Esophagus muscularis mucosa (tissue), 4 donors: Measurements from ENCODE around the gene ZBTB46. TPM values are rescaled to one million over a fixed set of nuclear protein-coding genes. Genes with fewer than 3 reads are reported as not detected.

Source experiments
- DNase-seq: peaks from one replicate; pipeline ENCODE4 v3.0.0-alpha.2; 2017; ENCODE audit errors: extremely low spot score
- H3K27ac ChIP-seq, 4 donors: fragments of 200-600 bp; sonication (generic); replicated peaks in 1 of 4; 1 replicate in 3 of 4; 2 replicates in 1 of 4; pipeline ENCODE4 v1.5.1; 2016 to 2019; ENCODE audit warnings: mild to moderate bottlenecking in 1 of 4
- H3K27me3 ChIP-seq, 4 donors: fragments of 200-600 bp; sonication (generic); one replicate each; pipeline versions ENCODE4 v1.5.1 to v1.6.0; 2016 to 2019
- H3K36me3 ChIP-seq, 4 donors: fragments of 200-600 bp; sonication (generic); one replicate each; pipeline ENCODE4 v1.5.1; 2016 to 2019
- H3K4me1 ChIP-seq, 4 donors: fragments of 200-600 bp; sonication (generic); one replicate each; pipeline ENCODE4 v1.5.1; 2016 to 2019
- H3K4me3 ChIP-seq, 4 donors: fragments of 200-600 bp; sonication (generic); 1 replicate in 2 of 4; 2 replicates in 2 of 4; pipeline ENCODE4 v1.5.1; 2016 to 2019; ENCODE audit warnings: mild to moderate bottlenecking in 4 of 4, moderate library complexity in 1 of 4
- H3K9me3 ChIP-seq, 4 donors: fragments of 200-600 bp; sonication (generic); 1 replicate in 3 of 4; 2 replicates in 1 of 4; pipeline ENCODE4 v1.5.1; 2016 to 2019
- EP300 ChIP-seq: sonication (generic); formaldehyde crosslinking; IDR thresholded peaks from one replicate; pipeline ENCODE4 v1.6.1; 2017; ENCODE audit warnings: antibody characterized with exemption
- POLR2A ChIP-seq: fragments of 450-650 bp; IDR thresholded peaks from one replicate; pipeline ENCODE4 v1.6.1; 2017; ENCODE audit warnings: antibody characterized with exemption, moderate library complexity, mild to moderate bottlenecking, low read depth
- POLR2AphosphoS5 ChIP-seq, 2 donors: sonication (generic); formaldehyde crosslinking; IDR thresholded peaks; one replicate each; pipeline ENCODE4 v1.6.1; 2017; ENCODE audit warnings: antibody characterized with exemption in 2 of 2
- WGBS: methylation state at CpG from one replicate; pipeline ENCODE4 v1.1.5; 2018; 5-methylcytosine and 5-hydroxymethylcytosine counted together
- intact Hi-C: fragments of 100-400 bp; cut with DNase I; formaldehyde crosslinking; loops from one replicate; pipeline ENCODE4 v1.15.1; 2023
- total RNA-seq, 4 donors: library from RNA; depleted of rRNA; stranded (reverse); fragments of >200 nt; gene quantifications; one replicate each; pipeline versions ENCODE4 v1.1.0 to v1.2.1, GENCODE V29; 2016
- TF ChIP-seq, protein P1 (sequence below), 3 experiments: fragments of 200-600 bp in 2 of 3; fragments of 450-650 bp in 1 of 3; sonication (generic) in 2 of 3; IDR thresholded peaks; one replicate each; pipeline ENCODE4 v1.5.1; 2017 to 2019; ENCODE audit warnings: antibody characterized with exemption in 3 of 3, mild to moderate bottlenecking in 2 of 3, moderate library complexity in 1 of 3

The ZBTB46 gene
- total RNA-seq, 4 donors from 2014 or later: 9.6 to 22.8 (median 13.8) TPM

- Histone ChIP-seq H3K4me3 (no peak overlapping the region), H3K4me1 (no peaks in the 10 kb centered on the region), H3K9me3 (no peaks in the 10 kb centered on the region), H3K27ac (no peak overlapping the region), H3K36me3 (peaks cover 8 to 82% (median 34%) of the 10 kb centered on the region in 4 donors), H3K27me3 (no peaks in the 10 kb centered on the region)
- no peak for TF ChIP-seq EP300
- no peak for TF ChIP-seq POLR2A
- no peak for TF ChIP-seq POLR2AphosphoS5 (IDR thresholded peaks at IDR 0.05)
- TF ChIP-seq, protein P1, sequence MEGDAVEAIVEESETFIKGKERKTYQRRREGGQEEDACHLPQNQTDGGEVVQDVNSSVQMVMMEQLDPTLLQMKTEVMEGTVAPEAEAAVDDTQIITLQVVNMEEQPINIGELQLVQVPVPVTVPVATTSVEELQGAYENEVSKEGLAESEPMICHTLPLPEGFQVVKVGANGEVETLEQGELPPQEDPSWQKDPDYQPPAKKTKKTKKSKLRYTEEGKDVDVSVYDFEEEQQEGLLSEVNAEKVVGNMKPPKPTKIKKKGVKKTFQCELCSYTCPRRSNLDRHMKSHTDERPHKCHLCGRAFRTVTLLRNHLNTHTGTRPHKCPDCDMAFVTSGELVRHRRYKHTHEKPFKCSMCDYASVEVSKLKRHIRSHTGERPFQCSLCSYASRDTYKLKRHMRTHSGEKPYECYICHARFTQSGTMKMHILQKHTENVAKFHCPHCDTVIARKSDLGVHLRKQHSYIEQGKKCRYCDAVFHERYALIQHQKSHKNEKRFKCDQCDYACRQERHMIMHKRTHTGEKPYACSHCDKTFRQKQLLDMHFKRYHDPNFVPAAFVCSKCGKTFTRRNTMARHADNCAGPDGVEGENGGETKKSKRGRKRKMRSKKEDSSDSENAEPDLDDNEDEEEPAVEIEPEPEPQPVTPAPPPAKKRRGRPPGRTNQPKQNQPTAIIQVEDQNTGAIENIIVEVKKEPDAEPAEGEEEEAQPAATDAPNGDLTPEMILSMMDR (IDR thresholded peaks at IDR 0.05): no peak
- intact Hi-C loops: no loop called here
- no peak for DNase-seq
- 97% methylated on average over 7 of the region's 7 CpGs for WGBS
Observed at GRCh38 chr20:63765902-63766301, 65.2 kb downstream of the ZBTB46 start.

DNA sequence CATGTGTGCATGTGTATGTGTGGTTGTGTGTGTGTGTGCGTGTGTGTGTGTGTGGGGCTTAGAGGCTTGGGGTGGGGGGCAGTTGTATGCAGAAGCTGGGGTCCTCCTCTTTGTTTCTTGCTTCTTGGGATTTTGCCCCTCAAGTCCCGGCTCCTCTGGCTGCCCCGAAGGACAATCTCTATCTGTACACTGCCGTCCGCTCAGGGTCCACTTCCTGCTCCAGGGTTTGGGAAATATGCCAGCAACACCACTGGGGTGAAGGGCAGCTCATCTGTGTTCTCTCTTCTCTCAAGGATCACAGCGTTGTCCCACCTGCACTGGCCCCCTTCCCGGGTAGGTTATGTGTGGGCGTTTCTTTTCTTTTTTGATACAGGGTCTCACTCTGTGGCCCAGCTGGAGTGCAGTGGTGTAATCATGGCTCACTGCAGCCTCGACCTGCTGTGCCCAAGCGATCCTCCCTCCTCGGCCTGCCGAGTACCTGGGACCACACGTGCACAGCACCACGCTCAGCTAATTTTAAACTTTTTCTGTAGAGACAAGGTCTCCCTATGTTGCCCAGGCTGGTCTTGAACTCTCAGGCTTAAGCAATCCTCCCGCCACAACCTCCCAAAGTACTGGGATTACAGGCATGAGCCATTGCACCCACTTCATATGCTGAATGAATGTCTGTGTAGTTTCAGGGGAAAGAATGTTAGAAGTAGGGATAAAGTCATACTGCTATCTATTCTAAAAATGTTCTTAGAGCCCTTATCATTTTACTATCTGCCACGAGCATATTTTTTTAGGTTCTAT lies 65.8 kb downstream of the ZBTB46 start:
- peaks cover 8 to 76% (median 30%) of the 10 kb centered on the region in 4 donors for H3K36me3 ChIP-seq
- H3K9me3 ChIP-seq: no peaks in the 10 kb centered on the region
- no peaks in the 10 kb centered on the region for H3K4me1 ChIP-seq
- H3K27me3 ChIP-seq: no peaks in the 10 kb centered on the region
- intact Hi-C loops: no loop called here
- TF ChIP-seq POLR2A: no peak
- TF ChIP-seq, protein P1 (IDR thresholded peaks at IDR 0.05): no peak
- no peak for TF ChIP-seq EP300
- no peak for TF ChIP-seq POLR2AphosphoS5 (IDR thresholded peaks at IDR 0.05)
- no peak for DNase-seq
- 81% methylated on average over 16 of the region's 16 CpGs for WGBS
- H3K4me3 ChIP-seq: no peak overlapping the region
- H3K27ac ChIP-seq: no peak overlapping the region

GRCh38 chr20:63759377-63759901 lies 71.6 kb downstream of the ZBTB46 start:
- 87% methylated on average over 7 of the region's 7 CpGs for WGBS
- no peaks in the 10 kb centered on the region for H3K4me1 ChIP-seq
- H3K27ac ChIP-seq: no peak overlapping the region
- intact Hi-C loops: no loop called here
- no peaks in the 10 kb centered on the region for H3K27me3 ChIP-seq
- no peak overlapping the region for H3K4me3 ChIP-seq
- H3K36me3 ChIP-seq: peaks cover 0 to 36% (median 2%) of the 10 kb centered on the region in 4 donors
- no peaks in the 10 kb centered on the region for H3K9me3 ChIP-seq
- no peak for TF ChIP-seq POLR2A
- TF ChIP-seq EP300: no peak
- TF ChIP-seq, protein P1 (IDR thresholded peaks at IDR 0.05): no peak
- no peak for TF ChIP-seq POLR2AphosphoS5 (IDR thresholded peaks at IDR 0.05)
- DNase-seq: no peak

- TF ChIP-seq POLR2A: no peak
- TF ChIP-seq, protein P1 (IDR thresholded peaks at IDR 0.05): no peak
- no peak for TF ChIP-seq EP300
- no peak for TF ChIP-seq POLR2AphosphoS5 (IDR thresholded peaks at IDR 0.05)
- Histone ChIP-seq H3K4me3 (no peak overlapping the region), H3K27me3 (no peaks in the 10 kb centered on the region), H3K9me3 (no peaks in the 10 kb centered on the region), H3K4me1 (no peaks in the 10 kb centered on the region), H3K36me3 (peaks cover 0 to 30% (median 2%) of the 10 kb centered on the region in 4 donors), H3K27ac (no peak overlapping the region)
- intact Hi-C loops: no loop called here
- WGBS: 93% methylated on average over 3 of the region's 7 CpGs
- no peak for DNase-seq
Observed at GRCh38 chr20:63758152-63758551, 72.9 kb downstream of the ZBTB46 start.
